NK-92 (cell line): ENCODE results near the gene RNF222.
"Not testable (repeated sequence)": the region's sequence is repeated elsewhere in the genome, so short reads cannot be mapped to it uniquely, and the experiment has no call there.

Source experiments
- DNase-seq: peaks from one replicate; lab custom pipeline; 2025; ENCODE audit not compliant: unreplicated experiment; lab: John Stamatoyannopoulos, UW

RNF222 gene

DNA sequence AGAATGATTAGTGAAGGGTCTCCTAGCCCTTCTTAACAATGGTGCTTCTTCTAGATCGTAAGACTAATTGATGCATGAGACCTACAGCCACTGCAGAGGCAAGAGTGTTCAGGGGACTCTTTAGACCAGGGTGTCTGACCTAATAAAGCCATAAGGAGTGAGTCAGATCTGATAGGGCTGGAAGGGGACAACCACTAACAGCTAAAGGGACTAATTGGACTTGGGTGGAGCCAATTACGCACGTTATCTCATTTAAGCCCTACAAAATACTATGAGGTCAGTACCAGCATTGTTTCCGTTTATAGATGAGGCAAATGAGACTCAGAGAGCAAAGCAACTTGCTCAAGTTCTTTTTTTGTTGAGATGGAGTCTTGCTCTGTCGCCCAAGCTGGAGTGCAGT is 14.5 kb upstream of the RNF222 start:
- DNase-seq = no peak

GRCh38 chr17:8410883-8411238 is 13.2 kb upstream of the RNF222 start:
- no peak for DNase-seq

DNA sequence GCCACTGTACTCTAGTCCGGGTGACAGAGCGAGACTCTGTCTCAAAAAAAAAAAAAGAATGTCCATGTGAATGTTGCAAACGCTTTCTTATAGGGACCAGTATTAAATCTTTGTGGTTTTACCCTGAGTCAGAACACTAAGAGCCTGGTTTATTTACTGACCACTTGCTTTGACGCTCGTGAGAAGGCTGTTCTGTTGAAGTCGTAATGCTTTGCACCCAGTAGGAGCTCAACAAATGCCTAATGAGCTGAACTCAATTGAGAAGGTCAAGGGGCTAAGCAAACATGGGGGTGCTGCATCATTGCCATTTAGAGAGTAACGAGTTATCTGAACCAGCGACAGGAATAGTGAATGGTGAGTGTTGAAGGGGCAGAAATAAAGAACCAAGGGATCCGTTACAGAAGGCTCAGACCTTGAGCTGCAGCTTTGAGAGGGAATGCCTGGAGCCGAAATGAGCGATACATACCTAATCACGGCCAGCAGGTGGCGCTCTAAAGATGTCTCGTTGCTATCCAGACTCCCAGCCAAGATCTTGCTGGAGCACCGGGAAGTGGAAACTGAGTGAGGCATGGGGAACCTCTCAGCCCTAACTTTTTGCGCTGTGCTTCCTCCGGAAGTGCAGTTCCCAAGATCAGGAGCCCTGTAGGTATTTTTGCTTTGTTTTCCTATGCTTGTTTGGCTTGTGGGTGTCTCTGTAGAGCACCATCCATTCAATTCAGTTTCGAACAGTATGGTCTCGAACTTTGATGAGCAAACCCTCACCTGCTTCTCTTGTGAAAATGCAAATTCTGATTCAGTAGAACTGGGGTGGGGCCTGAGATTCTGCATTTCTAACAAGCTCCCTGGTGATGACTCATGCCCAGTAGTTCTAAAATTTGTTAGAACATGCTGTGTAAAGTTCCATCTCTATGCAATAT is 12.6 kb upstream of the RNF222 start:
- DNase-seq = no peak

DNA sequence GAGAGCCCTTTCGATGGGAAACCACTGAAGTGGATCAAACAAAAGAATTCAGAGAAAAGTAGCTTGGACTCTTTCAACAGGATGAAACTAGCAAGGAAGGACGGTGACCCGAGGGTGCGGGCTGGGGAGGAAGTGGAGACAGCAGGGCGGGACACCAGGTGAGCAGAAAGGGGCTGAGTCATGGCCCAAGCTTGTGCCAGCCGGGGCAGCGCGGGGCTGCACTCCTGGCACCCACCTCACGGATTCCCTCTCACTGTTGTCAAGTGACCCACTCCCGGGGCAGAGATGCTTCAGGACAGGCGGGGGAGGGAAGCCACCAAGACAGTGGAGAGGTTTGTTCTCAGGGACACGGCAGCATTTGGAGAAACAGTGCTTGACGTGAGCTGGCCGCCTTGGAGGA is 10.7 kb upstream of the RNF222 start:
- DNase-seq = no peak

DNA sequence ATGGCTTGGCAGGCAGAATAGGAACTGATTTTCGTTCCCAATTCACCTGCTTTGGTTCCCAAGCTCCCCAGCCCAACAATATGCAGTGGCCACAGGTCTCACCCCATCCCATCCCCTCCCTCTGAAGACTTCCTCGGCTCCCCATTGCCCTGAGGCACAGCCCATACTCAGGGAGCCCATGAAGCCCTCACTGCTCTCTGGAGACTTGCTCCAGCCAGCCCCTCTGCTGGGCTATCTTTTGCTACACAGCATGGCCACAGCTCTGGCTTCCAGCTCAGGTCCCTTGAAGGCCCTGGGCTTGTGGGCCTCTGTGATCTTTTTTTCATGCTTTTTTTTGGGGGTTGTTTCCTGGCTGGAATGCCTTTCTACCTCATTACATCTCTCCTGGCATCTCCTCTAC is 8.5 kb upstream of the RNF222 start:
- DNase-seq = no peak

DNA sequence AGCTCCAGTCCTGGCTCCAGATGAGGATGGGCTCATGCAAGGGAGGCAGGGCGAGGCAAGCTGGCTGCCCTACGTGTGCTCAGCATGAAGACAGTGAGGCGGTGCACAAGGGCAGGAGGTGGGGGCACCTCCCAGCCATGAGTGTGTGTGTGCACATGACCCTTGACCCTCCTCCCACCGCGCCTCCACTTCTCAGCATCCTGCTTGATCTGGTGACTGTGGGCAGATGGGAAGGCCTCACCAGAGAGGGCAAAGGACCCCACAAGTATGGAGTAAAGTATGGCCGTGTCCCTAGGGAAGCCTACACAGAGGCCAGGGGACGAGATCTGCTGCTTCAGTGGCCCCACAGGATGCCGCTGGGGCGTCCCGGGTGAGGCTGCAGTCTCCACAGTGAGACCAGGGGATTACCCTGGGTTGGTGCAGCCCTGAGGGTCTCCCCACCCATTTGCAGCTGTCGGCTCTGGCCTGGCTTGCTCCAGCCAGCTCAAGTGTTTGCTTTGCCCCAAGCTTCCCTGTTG is 7.9 kb upstream of the RNF222 start:
- no peak for DNase-seq

DNA sequence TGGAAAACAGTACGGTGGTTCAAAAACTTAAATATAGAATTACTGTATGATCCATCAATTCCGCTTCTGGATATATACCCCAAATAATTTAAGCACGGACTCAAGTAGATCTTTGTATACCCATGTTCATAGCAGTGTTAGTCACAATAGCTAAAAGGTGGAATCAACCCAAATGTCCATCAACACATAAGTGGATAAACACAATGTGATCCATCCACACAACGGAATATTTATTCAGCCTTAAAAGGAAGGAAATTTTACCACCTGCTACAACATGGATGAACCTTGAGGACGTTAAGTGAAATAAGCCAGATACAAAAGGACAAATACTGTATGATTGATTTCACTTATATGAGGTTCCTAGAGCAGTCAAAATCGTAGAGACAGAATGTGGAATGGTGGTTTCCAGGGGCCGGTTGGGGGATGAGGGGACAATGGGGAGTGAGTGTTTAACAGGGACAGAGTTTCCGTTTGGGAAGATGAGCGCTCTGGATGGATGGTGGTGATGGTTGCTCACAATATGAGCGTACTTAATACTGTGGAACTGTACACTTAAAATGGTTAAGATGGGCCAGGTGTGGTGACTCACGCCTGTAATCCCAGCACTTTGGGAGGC is 5.4 kb upstream of the RNF222 start:
- no peak for DNase-seq

GRCh38 chr17:8401107-8401506 is 3.5 kb upstream of the RNF222 start:
- no peak for DNase-seq

DNA sequence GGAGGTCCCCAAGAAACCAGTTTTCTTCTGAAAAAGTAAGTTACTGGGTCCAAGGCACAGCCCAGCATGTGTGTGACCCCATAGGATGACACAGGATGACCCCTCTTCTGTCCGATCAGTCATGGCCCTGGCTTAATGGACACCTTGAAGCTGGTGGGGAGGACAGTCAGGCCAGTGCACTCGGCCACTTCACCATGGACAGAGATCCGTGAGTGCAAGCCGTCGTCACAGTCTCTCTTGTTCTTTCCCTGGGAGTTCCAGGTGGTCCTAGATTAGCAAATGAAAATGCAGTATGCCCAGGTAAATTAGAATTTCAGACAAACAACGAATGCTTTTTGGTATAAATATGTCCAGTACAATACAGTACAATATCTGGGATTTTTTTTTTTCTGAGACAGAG is 1.4 kb upstream of the RNF222 start:
- DNase-seq = no peak

GRCh38 chr17:8394497-8394896 is 3.1 kb downstream of the RNF222 start:
- DNase-seq = not testable (repeated sequence)

DNA sequence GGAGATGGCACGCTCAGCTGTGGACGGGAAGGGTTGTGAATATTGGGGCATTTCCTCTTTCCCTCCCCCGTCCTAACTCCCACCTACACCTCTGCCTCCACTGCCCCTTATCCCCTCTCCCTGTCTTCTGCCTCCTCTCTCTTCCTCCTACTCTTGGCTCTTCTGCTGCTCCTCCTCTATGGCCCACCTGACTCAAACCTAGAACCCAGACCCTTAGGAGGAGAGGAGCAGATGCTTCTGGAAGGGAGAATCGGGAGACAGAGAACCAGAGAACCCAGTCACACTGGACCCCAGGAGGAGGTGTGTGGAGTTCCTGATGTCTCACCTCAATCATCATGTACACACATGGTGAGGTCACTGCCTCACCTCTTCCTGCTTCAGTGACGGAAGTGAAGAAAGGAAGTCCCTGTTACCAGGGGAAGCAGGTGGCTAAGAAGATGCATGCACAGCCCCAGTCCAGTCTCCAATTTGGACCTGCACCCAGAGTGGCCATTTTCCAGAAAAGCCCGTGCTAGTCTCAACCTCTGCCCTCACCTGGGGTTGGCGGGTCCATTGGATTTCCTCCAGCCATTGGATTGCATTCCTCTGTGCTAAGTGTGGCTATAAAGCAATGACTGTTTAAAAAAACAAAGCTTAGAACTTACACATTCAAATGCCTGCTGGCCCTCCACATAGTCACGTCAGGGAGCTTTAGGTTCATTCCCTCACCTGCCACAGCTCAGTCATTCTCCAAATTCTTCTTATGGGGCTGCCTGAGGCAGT is 4.0 kb downstream of the RNF222 start:
- no peak for DNase-seq

- no peak for DNase-seq
These were observed 4.8 kb downstream of the RNF222 start for GRCh38 chr17:8392674-8393469.

- no peak for DNase-seq
These were observed 5.4 kb downstream of the RNF222 start for GRCh38 chr17:8392274-8392673.

- no peak for DNase-seq
These were observed 5.9 kb downstream of the RNF222 start for GRCh38 chr17:8391711-8392110.

DNA sequence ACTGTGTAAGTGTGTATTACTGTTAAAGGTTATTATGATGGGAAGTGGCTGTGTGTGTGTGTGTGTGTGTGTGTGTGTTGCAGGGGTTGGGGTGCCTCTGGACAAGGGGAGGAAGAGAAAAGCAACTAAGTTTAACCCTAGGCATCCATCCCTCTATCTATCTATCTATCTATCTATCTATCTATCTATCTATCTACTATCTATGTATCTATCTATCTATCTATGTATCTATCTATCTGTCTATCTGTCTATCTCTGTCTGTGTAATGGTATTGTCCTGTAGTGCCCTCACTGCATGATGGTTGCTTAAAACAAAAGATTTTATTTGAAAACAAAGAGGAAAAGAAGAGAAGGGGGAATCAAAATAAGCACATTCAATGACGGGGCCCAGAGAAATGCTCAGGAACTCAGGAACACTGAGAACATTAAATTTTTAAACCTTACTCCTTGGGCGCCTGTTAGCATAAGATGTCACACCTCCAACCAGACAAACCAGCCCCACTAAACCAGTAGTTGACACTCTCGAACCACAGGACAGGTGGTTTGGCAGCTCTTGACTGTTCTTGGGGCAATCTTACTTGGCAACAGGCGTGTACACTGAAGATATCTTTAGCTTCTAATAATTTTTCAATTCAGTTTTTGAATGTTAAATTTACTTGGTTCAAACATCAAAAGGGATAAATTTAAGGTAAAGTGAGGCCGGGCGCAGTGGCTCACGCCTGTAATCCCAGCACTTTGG is 9.5 kb downstream of the RNF222 start:
- DNase-seq = no peak

DNA sequence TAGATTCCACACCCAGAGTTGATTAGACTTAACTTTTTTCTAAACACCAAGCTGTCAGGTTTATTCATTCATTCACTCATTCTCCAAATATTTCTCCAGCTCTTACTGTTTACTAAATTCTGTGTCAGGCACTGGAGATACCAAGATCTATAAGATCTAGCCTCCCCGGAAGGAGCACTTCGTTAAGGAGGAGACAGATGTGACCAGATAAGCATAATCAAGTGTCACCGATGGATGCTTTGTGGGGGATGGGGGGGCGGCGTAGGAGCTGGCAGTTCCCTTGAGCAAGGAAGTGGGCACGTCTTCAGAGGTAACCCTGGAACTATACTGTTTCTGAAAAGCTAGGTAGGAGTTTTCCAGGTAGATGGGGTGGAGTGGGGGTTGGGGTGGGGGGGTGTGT is 10.8 kb downstream of the RNF222 start:
- no peak for DNase-seq

DNA sequence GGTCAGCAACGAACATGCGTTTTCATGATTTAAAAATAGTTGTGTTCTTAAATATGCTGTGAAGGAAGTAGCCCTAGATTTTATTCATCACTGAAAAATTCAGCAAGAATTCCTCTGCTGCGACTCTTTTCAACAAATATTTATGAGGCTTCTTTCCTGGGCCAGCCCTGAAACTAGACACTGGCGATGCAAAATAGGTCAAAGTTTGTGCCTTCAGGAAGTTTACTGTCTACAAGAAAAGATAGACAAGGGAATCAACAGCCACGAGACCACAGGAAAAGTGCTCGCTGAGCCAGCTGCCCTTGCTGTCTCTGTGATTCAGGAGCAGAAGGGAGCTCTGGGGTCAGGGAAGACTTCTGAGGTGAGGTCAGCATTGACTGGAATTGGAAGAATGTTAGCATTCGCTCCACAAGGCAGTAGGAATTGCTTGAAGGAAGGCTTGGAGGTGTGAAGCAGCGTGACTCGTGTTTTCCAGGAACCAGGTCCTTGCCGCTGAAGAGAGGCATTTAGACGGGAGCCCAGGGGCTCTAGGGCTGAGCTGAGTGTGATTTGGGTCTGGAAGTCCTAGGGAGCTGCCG is 12.7 kb downstream of the RNF222 start:
- no peak for DNase-seq

- DNase-seq = peak; percentile 75
These were observed 14.3 kb downstream of the RNF222 start, which contains the start of gene RPL26 for GRCh38 chr17:8383143-8383822. Gene RPL26 (minus strand): TSS chr17:8383193. CDS start chr17:8382310, 883 bp downstream.

GRCh38 chr17:8382880-8383142 is 14.8 kb downstream of the RNF222 start:
- no peak for DNase-seq
